Bone marrow (tissue), 2 donors: ENCODE data around the gene NEK9.

Experiments
- DNase-seq, 2 donors: peaks; one replicate each; lab custom pipeline; 2025; lab: John Stamatoyannopoulos, UW

The NEK9 gene

GRCh38 chr14:75066691-75067090, 60.2 kb downstream of the NEK9 start:
- DNase-seq: no peak

- no peak for DNase-seq
Observed at GRCh38 chr14:75064205-75064567, 62.7 kb downstream of the NEK9 start.

- peak; percentile 76 to 77 for DNase-seq
Observed at GRCh38 chr14:75063491-75064204, 63.2 kb downstream of the NEK9 start, which contains the start of gene ACYP1. Gene ACYP1 (minus strand): TSS chr14:75064024. CDS start chr14:75063553, 471 bp downstream.

- no peak for DNase-seq
Observed at GRCh38 chr14:75063013-75063412, 63.8 kb downstream of the NEK9 start.

- DNase-seq: no peak
Observed at GRCh38 chr14:75060420-75060819, 66.4 kb downstream of the NEK9 start.

- no peak for DNase-seq
Observed at GRCh38 chr14:75059642-75060041, 67.2 kb downstream of the NEK9 start.

GRCh38 chr14:75054421-75054820, 72.4 kb downstream of the NEK9 start:
- DNase-seq: no peak

GRCh38 chr14:75053396-75054291, 73.2 kb downstream of the NEK9 start:
- DNase-seq: no peak

- no peak for DNase-seq
Observed at GRCh38 chr14:75051556-75051899, 75.3 kb downstream of the NEK9 start.

GRCh38 chr14:75050852-75051555, 75.8 kb downstream of the NEK9 start, which contains the start of gene MLH3:
Gene MLH3 (minus strand): TSS chr14:75051467. CDS start chr14:75049655, 1,812 bp downstream.
- DNase-seq: peak; percentile 43 to 59

- DNase-seq: no peak
Observed at GRCh38 chr14:75049731-75050201, 77.1 kb downstream of the NEK9 start.

- no peak for DNase-seq
Observed at GRCh38 chr14:75049136-75049535, 77.7 kb downstream of the NEK9 start.

GRCh38 chr14:75048101-75048500, 78.7 kb downstream of the NEK9 start:
- no peak for DNase-seq

GRCh38 chr14:75047506-75047905, 79.3 kb downstream of the NEK9 start:
- no peak for DNase-seq

- DNase-seq: no peak
Observed at GRCh38 chr14:75046899-75047298, 79.9 kb downstream of the NEK9 start.

GRCh38 chr14:75046275-75046674, 80.6 kb downstream of the NEK9 start:
- no peak for DNase-seq

GRCh38 chr14:75044752-75045151, 82.1 kb downstream of the NEK9 start:
- no peak for DNase-seq

GRCh38 chr14:75044322-75044721, 82.5 kb downstream of the NEK9 start:
- no peak for DNase-seq

GRCh38 chr14:75042035-75042434, 84.8 kb downstream of the NEK9 start:
- DNase-seq: no peak

- DNase-seq: no peak
Observed at GRCh38 chr14:75041613-75042012, 85.2 kb downstream of the NEK9 start.

- DNase-seq: no peak
Observed at GRCh38 chr14:75040959-75041358, 85.9 kb downstream of the NEK9 start.

GRCh38 chr14:75040507-75040906, 86.3 kb downstream of the NEK9 start:
- DNase-seq: no peak
